H1 (cell line): Measurements from ENCODE around the gene DBF4B. TPM values are rescaled to one million over a fixed set of nuclear protein-coding genes. Genes with fewer than 3 reads are reported as not detected.

ENCODE experiments used
- CBX5 ChIP-seq: fragments of 300-800, 300-1000 bp; sonication (generic); IDR thresholded peaks from 2 replicates; pipeline ENCODE4 v1.7.1; 2016; ENCODE audit warnings: antibody characterized with exemption, low read length, low read depth
- CREB1 ChIP-seq: IDR thresholded peaks from 2 replicates; pipeline ENCODE4 v1.6.1; 2012; ENCODE audit warnings: inconsistent platforms
- EP300 ChIP-seq, 2 experiments: IDR thresholded peaks; 1 replicate in 1 of 2; 2 replicates in 1 of 2; pipeline ENCODE4 v1.6.1; 2011 to 2012; ENCODE audit warnings: low read depth in 2 of 2, low read length in 2 of 2, mild to moderate bottlenecking in 2 of 2, borderline replicate concordance in 1 of 2, inconsistent platforms in 1 of 2, moderate library complexity in 1 of 2
- FOSL1 ChIP-seq: IDR thresholded peaks from 2 replicates; pipeline ENCODE4 v1.6.1; 2011; ENCODE audit warnings: mild to moderate bottlenecking, low read depth, low read length, moderate library complexity; ENCODE audit not compliant: insufficient read depth
- HDAC2 ChIP-seq, 2 experiments: fragments of 300-600 bp in 1 of 2; sonication (generic) in 1 of 2; IDR thresholded peaks; 2 replicates each; pipeline ENCODE4 v1.6.1; 2011 to 2012; ENCODE audit warnings: low read depth in 2 of 2, low read length in 2 of 2, mild to moderate bottlenecking in 2 of 2, moderate library complexity in 2 of 2, borderline replicate concordance in 1 of 2, inconsistent platforms in 1 of 2
- JUND ChIP-seq: IDR thresholded peaks from 2 replicates; pipeline ENCODE4 v1.6.1; 2011; ENCODE audit warnings: mild to moderate bottlenecking, improper control_type of control experiment, low read length
- NANOG ChIP-seq: IDR thresholded peaks from 2 replicates; pipeline ENCODE4 v1.6.1; 2011; ENCODE audit warnings: low read length, low read depth, mild to moderate bottlenecking, inconsistent platforms; ENCODE audit not compliant: insufficient read depth, poor library complexity, severe bottlenecking
- POLR2AphosphoS5 ChIP-seq: IDR thresholded peaks from 2 replicates; pipeline ENCODE4 v1.6.1; 2011; ENCODE audit warnings: low read depth, low read length
- RAD21 ChIP-seq, 2 experiments: IDR thresholded peaks in 1 of 2; conservative IDR thresholded peaks in 1 of 2; 2 replicates each; pipeline ENCODE4 v1.6.1; 2011; ENCODE audit warnings: low read depth in 2 of 2, low read length in 2 of 2, improper control_type of control experiment in 1 of 2, inconsistent platforms in 1 of 2, mild to moderate bottlenecking in 1 of 2, moderate library complexity in 1 of 2
- RNF2 ChIP-seq: fragments of 200-900, 300-1000 bp; sonication (generic); IDR thresholded peaks from 2 replicates; pipeline ENCODE4 v1.7.1; 2016; ENCODE audit warnings: borderline replicate concordance, low read depth, mild to moderate bottlenecking, antibody characterized with exemption, low read length; ENCODE audit not compliant: poor library complexity, severe bottlenecking; ENCODE audit errors: missing control alignments
- SIN3A ChIP-seq, 2 experiments: IDR thresholded peaks in 1 of 2; conservative IDR thresholded peaks in 1 of 2; 2 replicates each; pipeline ENCODE4 v1.6.1; 2011 to 2012; ENCODE audit warnings: low read length in 2 of 2, improper control_type of control experiment in 1 of 2, low read depth in 1 of 2, mild to moderate bottlenecking in 1 of 2
- SP2 ChIP-seq: IDR thresholded peaks from 2 replicates; pipeline ENCODE4 v1.6.1; 2012; ENCODE audit warnings: mild to moderate bottlenecking, low read length, inconsistent platforms
- YY1 ChIP-seq: IDR thresholded peaks from 2 replicates; pipeline ENCODE4 v1.6.1; 2011; ENCODE audit warnings: low read depth, mild to moderate bottlenecking, low read length
- polyA plus RNA-seq, 7 experiments: library from polyadenylated mRNA; depleted of rRNA in 3 of 7; stranded (reverse) in 5 of 7; unstranded in 2 of 7; fragments of >200 nt in 5 of 7; fragments of 200-250 nt in 2 of 7; gene quantifications; 1 replicate in 5 of 7; 2 replicates in 1 of 7; 4 replicates in 1 of 7; pipeline versions ENCODE4 v1.2.1 to v1.2.3, GENCODE V29; 2011 to 2013; ENCODE audit warnings: missing spikeins in 2 of 7, mixed read lengths in 2 of 7
- total RNA-seq: library from RNA; stranded (reverse); fragmentation: NEBNext Ultra II Directional; extraction: Animal tissue kit (Norgen Biotek cat#: 25700); gene quantifications from 2 replicates; pipeline ENCODE4 v1.2.1, GENCODE V29; 2021

Gene DBF4B
- total and polyA plus RNA-seq, 2 of the 8 experiments (the other 6 are each of a cell fraction or from before 2014, with no cell fraction given) = 20.2 to 26.9 TPM

- TF ChIP-seq HDAC2 (IDR thresholded peaks at IDR 0.05; ENCODE audit: borderline replicate concordance in 1 of 2, low read depth in 2 of 2, low read length in 2 of 2) = peak in 1 of 2 experiments; percentile 98; a peak in 2 of 4 replicates
- TF ChIP-seq EP300 (IDR thresholded peaks at IDR 0.05; ENCODE audit: borderline replicate concordance in 1 of 2, low read depth in 2 of 2, low read length in 2 of 2) = 0 out of 3 replicates have a peak, but pooled peaks of 1 of the 2 experiments have one; percentile 12
- TF ChIP-seq CREB1 = no peak
- no peak for TF ChIP-seq SP2
- TF ChIP-seq YY1 = peak; percentile 99
- peak; percentile 55; the same call in 1 of the 2 replicates for TF ChIP-seq FOSL1
- TF ChIP-seq CBX5 = no peak
- peak; percentile 92 for TF ChIP-seq POLR2AphosphoS5
- peak in 1 of 2 experiments; percentile 8; a peak in 1 of 4 replicates for TF ChIP-seq RAD21 (IDR thresholded peaks at IDR 0.05 in 1 of 2, conservative IDR thresholded peaks at IDR 0.05 in 1 of 2; ENCODE audit: low read depth in 2 of 2, low read length in 2 of 2)
- peak; percentile 31 for TF ChIP-seq NANOG
- no peak for TF ChIP-seq RNF2
- TF ChIP-seq SIN3A (conservative IDR thresholded peaks at IDR 0.05 in 1 of 2, IDR thresholded peaks at IDR 0.05 in 1 of 2; ENCODE audit: low read depth in 1 of 2, low read length in 2 of 2) = 0 out of 4 replicates have a peak, but pooled peaks of 1 of the 2 experiments have one; percentile 34
- no peak; the same call in 1 of the 2 replicates for TF ChIP-seq JUND
Observed at GRCh38 chr17:44689477-44690217, 18.8 kb upstream of the DBF4B start, which contains the start of gene CCDC43 (continued).
